HAP-1 (cell line): Measurements from ENCODE around the gene DGCR8.
"Not testable (repeated sequence)": the region's sequence is repeated elsewhere in the genome, so short reads cannot be mapped to it uniquely, and the experiment has no call there.

ENCODE experiments used
- DNase-seq, 2 experiments: peaks; one replicate each; pipeline ENCODE4 v3.0.0-alpha.2; 2016 to 2020; ENCODE audit warnings: low spot score in 2 of 2
- H3K27me3 ChIP-seq: fragments of 250-450 bp; sonication (Bioruptor Pico); 2 replicates; pipeline ENCODE4 v1.5.1; 2020; ENCODE audit warnings: low read depth, mild to moderate bottlenecking, moderate library complexity
- H3K36me3 ChIP-seq: fragments of 250-450 bp; sonication (Bioruptor Pico); replicated peaks from 2 replicates; pipeline ENCODE4 v1.5.1; 2020; ENCODE audit warnings: mild to moderate bottlenecking
- H3K4me1 ChIP-seq: fragments of 250-450 bp; sonication (Bioruptor Pico); 2 replicates; pipeline ENCODE4 v1.5.1; 2020; ENCODE audit warnings: mild to moderate bottlenecking
- H3K4me3 ChIP-seq: fragments of 250-450 bp; sonication (Bioruptor Pico); 2 replicates; pipeline ENCODE4 v1.5.1; 2020; ENCODE audit warnings: mild to moderate bottlenecking, moderate library complexity
- H3K9me3 ChIP-seq: fragments of 250-450 bp; sonication (Bioruptor Pico); 2 replicates; pipeline ENCODE4 v1.5.1; 2020; ENCODE audit warnings: mild to moderate bottlenecking, moderate library complexity
- in situ Hi-C: fragments of 300-500 bp; cut with MboI; formaldehyde crosslinking; loops from 3 replicates; pipeline ENCODE4 v1.14.3; 2020; ENCODE audit warnings: low sequenced_read_pairs, inconsistent platforms, mixed read lengths

DGCR8 gene

GRCh38 chr22:20159076-20159475 lies 79.0 kb downstream of the DGCR8 start:
- no peak overlapping the region for H3K4me3 ChIP-seq
- no peaks in the 10 kb centered on the region for H3K4me1 ChIP-seq
- in situ Hi-C loops = loop anchor here (5.0 to 10.0 kb wide), 2 partner anchors 133 to 296 kb away; no protein-coding TSS in a partner anchor
- no peaks in the 10 kb centered on the region for H3K36me3 ChIP-seq
- peak in 1 of 2 experiments; percentile 45 for DNase-seq
- H3K9me3 ChIP-seq = no peaks in the 10 kb centered on the region
- H3K27me3 ChIP-seq = 0 out of 2 replicates have a peak, but pooled peaks cover 2% of the 10 kb centered on the region

DNA sequence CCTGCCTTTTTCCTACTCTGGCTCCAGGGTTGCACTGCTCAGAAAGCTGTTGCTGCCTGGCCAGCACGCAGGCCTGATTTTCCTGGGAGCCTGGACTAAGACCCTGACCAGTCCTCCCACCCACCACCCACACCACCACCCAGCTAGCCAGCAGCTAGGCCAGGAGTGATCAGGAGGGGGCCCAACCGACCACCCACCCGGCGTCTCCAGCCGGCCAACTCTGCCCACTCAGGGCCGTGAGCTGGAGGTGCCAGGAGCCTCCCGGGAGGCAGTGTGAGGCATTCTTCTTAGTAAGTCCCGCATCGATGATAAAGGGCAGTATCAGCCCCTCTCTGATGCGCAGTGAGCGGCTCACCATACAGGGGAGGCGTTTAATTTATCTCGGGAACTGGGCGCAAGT lies 79.5 kb downstream of the DGCR8 start:
- not testable (repeated sequence) for H3K9me3 ChIP-seq, H3K4me3 ChIP-seq, H3K36me3 ChIP-seq, H3K4me1 ChIP-seq, DNase-seq, H3K27me3 ChIP-seq
- in situ Hi-C loops = loop anchor here (5.0 to 10.0 kb wide), 2 partner anchors 133 to 295 kb away; no protein-coding TSS in a partner anchor

- in situ Hi-C loops = no loop called here
- Histone ChIP-seq H3K36me3 (no peaks in the 10 kb centered on the region), H3K4me1 (no peaks in the 10 kb centered on the region), H3K4me3 (no peak overlapping the region), H3K27me3 (0 out of 2 replicates have a peak, but pooled peaks cover 2% of the 10 kb centered on the region), H3K9me3 (no peaks in the 10 kb centered on the region)
- DNase-seq = no peak
Observed at GRCh38 chr22:20160041-20160440, 80.0 kb downstream of the DGCR8 start.
